ENCODE data around the gene SLC26A5. TPM values are rescaled to one million over a fixed set of nuclear protein-coding genes. Genes with fewer than 3 reads are reported as not detected.
"Not testable (repeated sequence)": the region's sequence is repeated elsewhere in the genome, so short reads cannot be mapped to it uniquely, and the experiment has no call there.

The SLC26A5 gene, protein sequence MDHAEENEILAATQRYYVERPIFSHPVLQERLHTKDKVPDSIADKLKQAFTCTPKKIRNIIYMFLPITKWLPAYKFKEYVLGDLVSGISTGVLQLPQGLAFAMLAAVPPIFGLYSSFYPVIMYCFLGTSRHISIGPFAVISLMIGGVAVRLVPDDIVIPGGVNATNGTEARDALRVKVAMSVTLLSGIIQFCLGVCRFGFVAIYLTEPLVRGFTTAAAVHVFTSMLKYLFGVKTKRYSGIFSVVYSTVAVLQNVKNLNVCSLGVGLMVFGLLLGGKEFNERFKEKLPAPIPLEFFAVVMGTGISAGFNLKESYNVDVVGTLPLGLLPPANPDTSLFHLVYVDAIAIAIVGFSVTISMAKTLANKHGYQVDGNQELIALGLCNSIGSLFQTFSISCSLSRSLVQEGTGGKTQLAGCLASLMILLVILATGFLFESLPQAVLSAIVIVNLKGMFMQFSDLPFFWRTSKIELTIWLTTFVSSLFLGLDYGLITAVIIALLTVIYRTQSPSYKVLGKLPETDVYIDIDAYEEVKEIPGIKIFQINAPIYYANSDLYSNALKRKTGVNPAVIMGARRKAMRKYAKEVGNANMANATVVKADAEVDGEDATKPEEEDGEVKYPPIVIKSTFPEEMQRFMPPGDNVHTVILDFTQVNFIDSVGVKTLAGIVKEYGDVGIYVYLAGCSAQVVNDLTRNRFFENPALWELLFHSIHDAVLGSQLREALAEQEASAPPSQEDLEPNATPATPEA
- total RNA-seq (0.08 and 0.30 TPM in 2 replicates), polyA plus RNA-seq (0.28 TPM in 1 of 2 replicates, not detected in the other)

DNA sequence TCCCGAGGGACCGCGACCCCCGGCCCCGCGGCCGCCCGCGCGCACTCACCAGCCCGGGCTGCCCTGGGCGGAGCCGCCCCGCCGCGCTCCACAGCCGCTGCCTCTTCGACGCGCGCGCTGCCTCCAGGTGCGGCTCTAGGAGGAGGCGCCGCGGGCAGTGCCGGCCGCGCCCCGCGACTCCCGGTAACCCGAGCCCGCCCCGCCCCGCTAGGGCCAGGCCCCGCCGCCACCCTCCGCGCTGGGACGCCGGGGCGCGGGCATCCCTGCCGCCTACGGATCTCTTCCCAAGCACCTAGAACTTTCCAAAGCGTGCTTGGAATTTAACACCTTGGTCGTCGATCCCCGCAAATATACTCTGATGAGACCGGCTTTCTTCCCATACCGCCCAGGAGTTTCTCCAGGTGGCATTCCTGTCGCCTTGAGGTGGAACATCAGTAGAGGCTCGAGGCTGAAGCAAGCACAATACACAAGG, at the start of gene SLC26A5:
SLC26A5 (minus strand) TSS at position 159 of the 472 bp plus-strand sequence. CDS start 24,693 bp downstream, outside the sequence.
- Histone ChIP-seq H3K36me3 (replicated peaks; ENCODE audit: insufficient read depth, low read depth) (no peaks in the 10 kb centered on the region), H2AFZ (peak within 1 kb of the TSS; percentile 74), H3K79me2 (no peaks in the 10 kb centered on the region), H3K4me2 (peak within 1 kb of the TSS; percentile 92), H3K4me1 (ENCODE audit: insufficient read depth) (peaks cover 6% of the 10 kb centered on the region), H4K20me1 (ENCODE audit: insufficient read depth, poor library complexity, severe bottlenecking) (no peaks in the 10 kb centered on the region), H3K4me3 (peak within 1 kb of the TSS; percentile 10), H3K27ac (no peak within 1 kb of the TSS), H3K9me2 (replicated peaks; ENCODE audit: insufficient read depth) (no peaks in the 10 kb centered on the region), H3K27me3 (peaks cover 54% of the 10 kb centered on the region), H3K9me3 (ENCODE audit: low read depth) (no peaks in the 10 kb centered on the region)
- 5% methylated on average over 29 of the region's 54 CpGs for WGBS (ENCODE audit: low lambda C conversion rate, missing lambda C conversion rate)
- TF ChIP-seq EZH2 (IDR thresholded peaks at IDR 0.05; ENCODE audit: borderline replicate concordance) (no peak), EZH2phosphoT487 (IDR thresholded peaks at IDR 0.05; ENCODE audit: low read depth, severe bottlenecking, unreplicated experiment) (no peak), CTCF (IDR thresholded peaks at IDR 0.05; ENCODE audit: poor library complexity) (no peak)
- peak; percentile 65 for DNase-seq (ENCODE audit: low spot score)

DNA sequence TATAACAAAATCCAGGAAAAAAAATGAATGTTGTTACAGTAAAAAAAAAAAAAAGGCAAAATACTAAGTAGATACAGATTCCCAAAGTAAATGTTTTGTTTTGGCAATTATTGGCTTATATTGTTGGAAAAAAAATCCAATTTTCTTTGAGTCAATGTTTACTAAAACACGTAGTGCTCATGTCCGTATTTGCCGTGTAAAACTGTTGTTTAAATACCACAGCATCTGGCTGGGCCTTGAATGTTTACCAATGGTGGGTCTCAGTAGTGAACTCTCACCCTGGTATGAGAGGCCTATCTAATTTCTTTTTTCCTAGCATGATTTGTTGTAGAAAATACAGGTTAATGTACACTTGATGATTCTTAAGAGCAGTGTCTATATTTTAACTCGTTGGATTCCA, 41.4 kb upstream of the SLC26A5 start:
- H3K79me2 ChIP-seq: no peaks in the 10 kb centered on the region

GRCh38 chr7:103486873-103487272, 40.9 kb upstream of the SLC26A5 start:
- H3K27ac ChIP-seq; H2AFZ ChIP-seq; H3K9me3 ChIP-seq (ENCODE audit: low read depth); H4K20me1 ChIP-seq (ENCODE audit: insufficient read depth, poor library complexity, severe bottlenecking); H3K4me2 ChIP-seq; H3K9me2 ChIP-seq (replicated peaks; ENCODE audit: insufficient read depth); H3K4me3 ChIP-seq; H3K4me1 ChIP-seq (ENCODE audit: insufficient read depth); H3K79me2 ChIP-seq; DNase-seq (ENCODE audit: low spot score); H3K27me3 ChIP-seq; H3K36me3 ChIP-seq (replicated peaks; ENCODE audit: insufficient read depth, low read depth): not testable (repeated sequence)
- 95% methylated on average over 3 of the region's 3 CpGs for WGBS (ENCODE audit: low lambda C conversion rate, missing lambda C conversion rate)

More for the DNA sequence above, 41.4 kb upstream of the SLC26A5 start:
- no peaks in the 10 kb centered on the region for H3K9me2 ChIP-seq (replicated peaks; ENCODE audit: insufficient read depth)
- peak overlapping the region; percentile 69 for H3K27ac ChIP-seq
- no peaks in the 10 kb centered on the region for H3K36me3 ChIP-seq (replicated peaks; ENCODE audit: insufficient read depth, low read depth)
- no peak for TF ChIP-seq CTCF (IDR thresholded peaks at IDR 0.05; ENCODE audit: poor library complexity)
- TF ChIP-seq EZH2 (IDR thresholded peaks at IDR 0.05; ENCODE audit: borderline replicate concordance): no peak
- TF ChIP-seq EZH2phosphoT487 (IDR thresholded peaks at IDR 0.05; ENCODE audit: low read depth, severe bottlenecking, unreplicated experiment): no peak
- peak; percentile 23 for DNase-seq (ENCODE audit: low spot score)
- H3K4me2 ChIP-seq: no peak overlapping the region
- H2AFZ ChIP-seq: no peak overlapping the region
- peaks cover 9% of the 10 kb centered on the region for H3K4me1 ChIP-seq (ENCODE audit: insufficient read depth)
- H3K9me3 ChIP-seq (ENCODE audit: low read depth): no peaks in the 10 kb centered on the region
- 43% methylated on average over 4 of the region's 4 CpGs for WGBS (ENCODE audit: low lambda C conversion rate, missing lambda C conversion rate)
- H3K27me3 ChIP-seq: no peaks in the 10 kb centered on the region
- H4K20me1 ChIP-seq (ENCODE audit: insufficient read depth, poor library complexity, severe bottlenecking): no peaks in the 10 kb centered on the region
- no peak overlapping the region for H3K4me3 ChIP-seq

DNA sequence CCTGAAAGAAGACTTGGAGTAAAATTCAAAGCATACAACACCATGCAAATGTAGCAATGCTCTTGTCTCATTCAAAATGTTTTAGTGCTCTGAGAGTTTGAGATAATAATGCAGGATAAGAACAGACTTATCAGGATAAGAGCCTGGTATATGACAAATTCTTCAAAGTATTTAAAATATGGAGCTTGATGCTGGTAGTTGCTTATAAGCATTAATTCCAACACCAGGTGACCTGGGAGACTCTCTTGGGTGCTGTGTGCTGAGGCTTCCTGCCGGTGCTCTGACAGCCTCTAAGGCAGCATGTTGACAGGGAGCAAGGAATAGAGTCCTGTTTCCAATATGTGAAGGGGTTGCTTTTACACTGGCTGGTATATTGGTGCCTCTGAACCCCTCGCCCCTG, 34.8 kb upstream of the SLC26A5 start:
- no peak for DNase-seq (ENCODE audit: low spot score)
- Histone ChIP-seq H2AFZ (no peak overlapping the region), H3K4me1 (ENCODE audit: insufficient read depth) (no peaks in the 10 kb centered on the region), H3K36me3 (replicated peaks; ENCODE audit: insufficient read depth, low read depth) (no peaks in the 10 kb centered on the region), H3K79me2 (no peaks in the 10 kb centered on the region), H3K9me2 (replicated peaks; ENCODE audit: insufficient read depth) (no peaks in the 10 kb centered on the region), H3K9me3 (ENCODE audit: low read depth) (no peaks in the 10 kb centered on the region), H4K20me1 (ENCODE audit: insufficient read depth, poor library complexity, severe bottlenecking) (no peaks in the 10 kb centered on the region), H3K27me3 (no peaks in the 10 kb centered on the region), H3K27ac (no peak overlapping the region), H3K4me2 (no peak overlapping the region), H3K4me3 (no peak overlapping the region)
- no peak for TF ChIP-seq EZH2phosphoT487 (IDR thresholded peaks at IDR 0.05; ENCODE audit: low read depth, severe bottlenecking, unreplicated experiment)
- no peak for TF ChIP-seq CTCF (IDR thresholded peaks at IDR 0.05; ENCODE audit: poor library complexity)
- no peak for TF ChIP-seq EZH2 (IDR thresholded peaks at IDR 0.05; ENCODE audit: borderline replicate concordance)
- 61% methylated on average over 2 of the region's 2 CpGs for WGBS (ENCODE audit: low lambda C conversion rate, missing lambda C conversion rate)
